Measurements from ENCODE around the gene DIRAS2.

DIRAS2 gene

GRCh38 chr9:90612957-90613356 is 29.7 kb downstream of the DIRAS2 start:
- no peak for DNase-seq (ENCODE audit: low read depth)

GRCh38 chr9:90611568-90611967 is 31.1 kb downstream of the DIRAS2 start:
- DNase-seq (ENCODE audit: low read depth): no peak

- DNase-seq (ENCODE audit: low read depth): no peak
Observed at GRCh38 chr9:90611121-90611520, 31.5 kb downstream of the DIRAS2 start.

GRCh38 chr9:90607701-90608516 is 34.7 kb downstream of the DIRAS2 start:
- DNase-seq (ENCODE audit: low read depth): no peak

GRCh38 chr9:90600029-90600428 is 42.6 kb downstream of the DIRAS2 start:
- DNase-seq (ENCODE audit: low read depth): no peak

- no peak for DNase-seq (ENCODE audit: low read depth)
Observed at GRCh38 chr9:90598191-90598590, 44.4 kb downstream of the DIRAS2 start.

GRCh38 chr9:90593646-90594045 is 49.0 kb downstream of the DIRAS2 start:
- DNase-seq (ENCODE audit: low read depth): no peak

- no peak for DNase-seq (ENCODE audit: low read depth)
Observed at GRCh38 chr9:90580576-90580975, 62.0 kb downstream of the DIRAS2 start.

- DNase-seq (ENCODE audit: low read depth): no peak
Observed at GRCh38 chr9:90579181-90579580, 63.4 kb downstream of the DIRAS2 start.

GRCh38 chr9:90578126-90578815 is 64.4 kb downstream of the DIRAS2 start:
- no peak for DNase-seq (ENCODE audit: low read depth)

GRCh38 chr9:90569511-90569910 is 73.1 kb downstream of the DIRAS2 start:
- DNase-seq (ENCODE audit: low read depth): no peak

GRCh38 chr9:90568667-90569066 is 74.0 kb downstream of the DIRAS2 start:
- no peak for DNase-seq (ENCODE audit: low read depth)

GRCh38 chr9:90562229-90562628 is 80.4 kb downstream of the DIRAS2 start:
- DNase-seq (ENCODE audit: low read depth): no peak
